CD4-positive, alpha-beta T cell (primary cell): ENCODE results near the gene LETM1. TPM values are rescaled to one million over a fixed set of nuclear protein-coding genes. Genes with fewer than 3 reads are reported as not detected.
"Not testable (repeated sequence)": the region's sequence is repeated elsewhere in the genome, so short reads cannot be mapped to it uniquely, and the experiment has no call there.

ENCODE experiments used
- ATAC-seq: fragments of 200-7000 bp; cut with Tn5 transposase; one replicate; pipeline ENCODE4 v1.10.0; 2022; ENCODE audit warnings: mild to moderate bottlenecking; ENCODE audit not compliant: poor library complexity
- CTCF ChIA-PET: fragments of 350-600 bp; sonication (Branson Sonifier 250); formaldehyde crosslinking; loops from one replicate; lab custom pipeline; 2021; ENCODE audit warnings: antibody characterized with exemption, inconsistent platforms; lab: Charles Lee
- POLR2A ChIA-PET: fragments of 350-600 bp; sonication (Branson Sonifier 250); formaldehyde crosslinking; loops from one replicate; lab custom pipeline; 2021; ENCODE audit warnings: antibody characterized with exemption, inconsistent platforms; lab: Charles Lee
- DNase-seq, 14 experiments: peaks; one replicate each; pipeline ENCODE4 v3.0.0-alpha.2; 2013 to 2020; ENCODE audit warnings: mixed read lengths in 2 of 14
- H3K27ac ChIP-seq, 2 donors: one replicate each; pipeline versions ENCODE4 v1.5.1 to v1.7.0; 2013; ENCODE audit warnings: low read length in 2 of 2, low read depth in 1 of 2, mild to moderate bottlenecking in 1 of 2
- H3K27me3 ChIP-seq, 2 experiments: 1 replicate in 1 of 2; 2 replicates in 1 of 2; pipeline versions ENCODE4 v1.6.1 to v1.7.0; 2013; ENCODE audit warnings: low read length in 2 of 2, control low read depth in 1 of 2, mild to moderate bottlenecking in 1 of 2, moderate library complexity in 1 of 2; ENCODE audit not compliant: insufficient read depth in 2 of 2, control insufficient read depth in 1 of 2
- H3K36me3 ChIP-seq: one replicate; pipeline ENCODE4 v1.6.1; 2013; ENCODE audit warnings: low read length, control low read depth; ENCODE audit not compliant: insufficient read depth
- H3K4me1 ChIP-seq: one replicate; pipeline ENCODE4 v1.6.1; 2013; ENCODE audit warnings: low read length, control low read depth; ENCODE audit not compliant: insufficient read depth
- H3K4me3 ChIP-seq: one replicate; pipeline ENCODE4 v1.5.1; 2013; ENCODE audit warnings: mild to moderate bottlenecking, low read length, moderate library complexity
- H3K9me3 ChIP-seq, 2 experiments: 1 replicate in 1 of 2; 2 replicates in 1 of 2; pipeline versions ENCODE4 v1.6.1 to v1.7.0; 2013; ENCODE audit warnings: low read length in 2 of 2, mild to moderate bottlenecking in 2 of 2, control low read depth in 1 of 2, moderate library complexity in 1 of 2; ENCODE audit not compliant: control insufficient read depth in 1 of 2, insufficient read depth in 1 of 2
- H3K27ac Mint-ChIP-seq: one replicate; pipeline ENCODE4 v1.8.0; 2020; ENCODE audit warnings: mixed read lengths
- H3K27me3 Mint-ChIP-seq: one replicate; pipeline ENCODE4 v1.8.0; 2021; ENCODE audit warnings: mixed read lengths
- H3K36me3 Mint-ChIP-seq: one replicate; pipeline ENCODE4 v1.8.0; 2021; ENCODE audit warnings: low read depth, mixed read lengths
- H3K4me1 Mint-ChIP-seq: one replicate; pipeline ENCODE4 v1.8.0; 2021; ENCODE audit warnings: low read depth, mixed read lengths
- H3K4me3 Mint-ChIP-seq: one replicate; pipeline ENCODE4 v1.8.0; 2020; ENCODE audit warnings: mild to moderate bottlenecking, mixed read lengths
- H3K9me3 Mint-ChIP-seq: one replicate; pipeline ENCODE4 v1.8.0; 2020; ENCODE audit warnings: mixed read lengths
- intact Hi-C, 2 experiments: fragments of 100-400 bp; cut with DNase I in 1 of 2; cut with micrococcal nuclease in 1 of 2; formaldehyde crosslinking; loops; one replicate each; pipeline versions ENCODE4 v1.15.1 to v1.9.0; 2023 to 2025; cut with DNase I, micrococcal nuclease
- total RNA-seq, 174 experiments: library from RNA in 2 of 174; stranded (reverse) in 2 of 174; gene quantifications; one replicate each; pipeline ENCODE4 v1.2.3 and lab custom pipeline; 2021 to 2026
- TF ChIP-seq, protein P1 (sequence below): fragments of 200-600 bp; IDR thresholded peaks from one replicate; pipeline ENCODE4 v1.8.0; 2022; ENCODE audit warnings: antibody characterized with exemption, mild to moderate bottlenecking

The LETM1 gene
- total RNA-seq, 2 experiments from 2014 or later, result 21.2 to 25.2 TPM

DNA sequence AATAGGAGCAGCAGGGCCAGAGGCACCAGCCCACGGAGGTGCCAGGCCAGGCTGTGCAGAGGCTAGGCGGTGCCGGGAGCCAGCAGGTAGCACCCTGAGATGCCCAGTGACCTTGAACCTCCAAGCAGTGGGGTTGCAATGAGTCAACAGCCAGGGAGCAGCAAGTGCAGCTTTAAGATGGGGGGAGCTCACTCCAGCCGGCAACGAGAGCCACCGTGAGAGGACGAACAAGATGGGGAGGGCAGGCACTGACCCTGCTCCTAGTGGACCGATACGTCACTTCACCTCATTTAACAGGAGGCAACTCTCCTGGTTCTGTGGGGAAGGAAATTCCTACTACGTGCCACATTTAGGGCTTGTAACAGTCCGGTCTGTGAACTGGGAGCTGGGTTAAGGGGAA, 4.8 kb downstream of the LETM1 start:
- TF ChIP-seq, protein P1, sequence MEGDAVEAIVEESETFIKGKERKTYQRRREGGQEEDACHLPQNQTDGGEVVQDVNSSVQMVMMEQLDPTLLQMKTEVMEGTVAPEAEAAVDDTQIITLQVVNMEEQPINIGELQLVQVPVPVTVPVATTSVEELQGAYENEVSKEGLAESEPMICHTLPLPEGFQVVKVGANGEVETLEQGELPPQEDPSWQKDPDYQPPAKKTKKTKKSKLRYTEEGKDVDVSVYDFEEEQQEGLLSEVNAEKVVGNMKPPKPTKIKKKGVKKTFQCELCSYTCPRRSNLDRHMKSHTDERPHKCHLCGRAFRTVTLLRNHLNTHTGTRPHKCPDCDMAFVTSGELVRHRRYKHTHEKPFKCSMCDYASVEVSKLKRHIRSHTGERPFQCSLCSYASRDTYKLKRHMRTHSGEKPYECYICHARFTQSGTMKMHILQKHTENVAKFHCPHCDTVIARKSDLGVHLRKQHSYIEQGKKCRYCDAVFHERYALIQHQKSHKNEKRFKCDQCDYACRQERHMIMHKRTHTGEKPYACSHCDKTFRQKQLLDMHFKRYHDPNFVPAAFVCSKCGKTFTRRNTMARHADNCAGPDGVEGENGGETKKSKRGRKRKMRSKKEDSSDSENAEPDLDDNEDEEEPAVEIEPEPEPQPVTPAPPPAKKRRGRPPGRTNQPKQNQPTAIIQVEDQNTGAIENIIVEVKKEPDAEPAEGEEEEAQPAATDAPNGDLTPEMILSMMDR, result no peak
- CTCF ChIA-PET, result interaction anchor here (1.0 kb wide), 1 partner anchor 48 kb away, joined by 3 read pairs; no protein-coding TSS in a partner anchor

DNA sequence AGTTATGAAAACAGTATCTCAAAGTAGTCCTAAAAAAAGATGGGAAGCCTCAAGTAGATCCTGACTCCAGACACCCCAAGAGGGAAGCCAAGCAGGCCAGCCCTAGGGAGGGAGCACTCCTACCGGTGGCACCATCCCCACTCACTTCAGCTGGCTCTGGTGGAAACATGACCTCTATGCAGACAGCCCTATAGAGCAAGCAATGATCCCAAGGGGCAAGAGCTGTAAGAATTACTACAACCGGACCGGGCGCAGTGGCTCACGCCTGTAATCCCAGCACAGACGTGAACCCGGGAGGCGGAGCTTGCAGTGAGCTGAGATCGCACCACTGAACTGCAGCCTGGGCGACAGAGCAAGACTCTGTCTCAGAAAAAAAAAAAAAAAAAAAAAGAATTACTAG, 5.7 kb downstream of the LETM1 start:
- TF ChIP-seq, protein P1, result no peak

More for the DNA sequence above, 4.8 kb downstream of the LETM1 start:
- H3K27ac ChIP-seq, result no peak overlapping the region
- H3K9me3 ChIP-seq, result no peaks in the 10 kb centered on the region
- H3K4me1 ChIP-seq, result peaks cover 21% of the 10 kb centered on the region
- H3K27me3 Mint-ChIP-seq, result no peaks in the 10 kb centered on the region
- peak overlapping the region; percentile 47 for H3K27ac Mint-ChIP-seq
- intact Hi-C loops, result loop anchor here in 1 of 2 experiments (10.0 kb wide), 3 partner anchors 166 to 1224 kb away; partner anchors contain the start of genes FAM53A, GAK, HTT and HTT-AS
- no peak overlapping the region for H3K4me3 ChIP-seq
- peaks cover 18% of the 10 kb centered on the region for H3K36me3 Mint-ChIP-seq
- H3K9me3 Mint-ChIP-seq, result no peaks in the 10 kb centered on the region
- no peak overlapping the region for H3K4me3 Mint-ChIP-seq
- DNase-seq, result no peak
- no peaks in the 10 kb centered on the region for H3K27me3 ChIP-seq
- H3K36me3 ChIP-seq, result peaks cover 16% of the 10 kb centered on the region
- H3K4me1 Mint-ChIP-seq, result peaks cover 39% of the 10 kb centered on the region
- no peak for ATAC-seq
- POLR2A ChIA-PET, result no interaction called here

DNA sequence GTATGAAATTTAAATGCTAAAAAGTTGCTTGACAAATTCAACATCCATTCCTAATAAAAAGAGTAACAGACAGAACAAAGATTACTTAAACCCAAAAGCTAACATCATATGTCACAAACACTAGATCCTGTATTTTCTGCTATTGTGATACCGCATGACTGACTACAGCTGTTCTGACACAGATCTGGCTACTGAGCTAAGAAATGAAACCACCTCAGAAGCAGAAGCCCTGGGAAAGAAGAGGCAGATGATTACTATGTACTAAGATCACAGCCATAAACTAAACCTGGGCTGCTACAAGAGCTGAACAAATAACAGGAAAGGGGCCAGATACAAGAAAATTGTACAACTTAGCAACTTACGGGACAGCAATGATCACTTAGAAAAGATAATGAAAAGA, 9.4 kb downstream of the LETM1 start:
- ATAC-seq (no peak), DNase-seq (no peak)
- peaks cover 7% of the 10 kb centered on the region for H3K4me1 ChIP-seq
- ChIA-PET POLR2A (no interaction called here), CTCF (no interaction called here)
- no peaks in the 10 kb centered on the region for H3K27me3 ChIP-seq
- Mint-ChIP-seq H3K36me3 (peaks cover 41% of the 10 kb centered on the region), H3K4me3 (no peak overlapping the region), H3K27me3 (no peaks in the 10 kb centered on the region), H3K9me3 (no peaks in the 10 kb centered on the region), H3K4me1 (peaks cover 9% of the 10 kb centered on the region), H3K27ac (no peak overlapping the region)
- TF ChIP-seq, protein P1, result no peak
- H3K9me3 ChIP-seq, result no peaks in the 10 kb centered on the region
- H3K4me3 ChIP-seq, result no peak overlapping the region
- H3K27ac ChIP-seq, result no peak overlapping the region
- intact Hi-C loops, result no loop called here
- H3K36me3 ChIP-seq, result peaks cover 40% of the 10 kb centered on the region

More for the DNA sequence above, 5.7 kb downstream of the LETM1 start:
- H3K36me3 Mint-ChIP-seq, result peaks cover 18% of the 10 kb centered on the region
- peaks cover 39% of the 10 kb centered on the region for H3K4me1 Mint-ChIP-seq
- no peaks in the 10 kb centered on the region for H3K9me3 Mint-ChIP-seq
- ATAC-seq (no peak), DNase-seq (no peak)
- ChIA-PET CTCF (interaction anchor here (1.0 kb wide), 1 partner anchor 49 kb away, joined by 3 read pairs; no protein-coding TSS in a partner anchor), POLR2A (no interaction called here)
- H3K27me3 ChIP-seq, result no peaks in the 10 kb centered on the region
- no peaks in the 10 kb centered on the region for H3K27me3 Mint-ChIP-seq
- H3K27ac ChIP-seq, result no peak overlapping the region
- H3K4me3 ChIP-seq, result no peak overlapping the region
- intact Hi-C loops, result loop anchor here in 1 of 2 experiments (10.0 kb wide), 3 partner anchors 165 to 1225 kb away; partner anchors contain the start of genes FAM53A, GAK, HTT and HTT-AS
- H3K36me3 ChIP-seq, result peaks cover 21% of the 10 kb centered on the region
- H3K27ac Mint-ChIP-seq, result no peak overlapping the region
- H3K4me1 ChIP-seq, result peaks cover 19% of the 10 kb centered on the region
- H3K4me3 Mint-ChIP-seq, result no peak overlapping the region
- no peaks in the 10 kb centered on the region for H3K9me3 ChIP-seq

DNA sequence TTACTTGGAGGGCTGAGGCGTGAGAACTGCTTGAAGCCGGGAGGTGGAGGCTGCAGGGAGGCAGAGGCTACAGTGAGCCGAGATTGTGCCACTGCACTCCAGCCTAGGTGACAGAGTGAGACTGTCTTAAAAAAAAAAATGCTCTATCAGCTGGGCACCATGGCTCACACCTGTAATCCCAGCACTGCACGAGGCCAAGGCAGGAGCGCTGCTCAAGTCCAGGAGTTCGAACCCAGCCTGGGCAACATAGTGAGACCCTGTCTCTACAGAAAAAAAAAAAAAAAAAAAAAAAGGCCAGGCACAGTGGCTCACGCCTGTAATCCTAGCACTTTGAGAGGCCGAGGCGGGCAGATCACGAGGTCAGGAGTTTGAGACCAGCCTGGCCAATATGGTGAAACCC, 11.3 kb downstream of the LETM1 start:
- DNase-seq, H3K27me3 Mint-ChIP-seq, H3K27ac Mint-ChIP-seq, H3K9me3 ChIP-seq, H3K4me3 ChIP-seq, POLR2A ChIA-PET, H3K4me1 Mint-ChIP-seq, H3K9me3 Mint-ChIP-seq, H3K4me3 Mint-ChIP-seq, H3K27ac ChIP-seq, CTCF ChIA-PET, ATAC-seq, intact Hi-C loops, H3K27me3 ChIP-seq, H3K4me1 ChIP-seq: not testable (repeated sequence)
- H3K36me3 ChIP-seq, result peaks cover 55% of the 10 kb centered on the region
- peaks cover 57% of the 10 kb centered on the region for H3K36me3 Mint-ChIP-seq
